Right kidney (tissue), 9 donors: Measurements from ENCODE around the gene TMEM39B.
"Not testable (repeated sequence)": the region's sequence is repeated elsewhere in the genome, so short reads cannot be mapped to it uniquely, and the experiment has no call there.

ENCODE experiments used
- DNase-seq: peaks from one replicate; pipeline ENCODE4 v3.0.0-alpha.2; 2016
- long read RNA-seq, 8 donors: transcript quantifications; one replicate each; lab custom pipeline, GENCODE V29; 2026

The TMEM39B gene
- long read RNA-seq, donor 1, partial matches to known transcripts, result 0 of 5 reads
- long read RNA-seq, donor 1, other reads (novel, unspliced or antisense), result 0 of 5 reads
- long read RNA-seq, donor 2, partial matches to known transcripts, result 0 of 2 reads
- long read RNA-seq, donor 2, other reads (novel, unspliced or antisense), result 0 of 2 reads
- long read RNA-seq, donor 3, partial matches to known transcripts, result 0 of 5 reads
- long read RNA-seq, donor 3, other reads (novel, unspliced or antisense), result 0 of 5 reads
- long read RNA-seq, donor 4, transcript TMEM39B-201 (9 exons, 1,813 nt), result major isoform, 5 of 8 reads
- long read RNA-seq, donor 4, partial matches to known transcripts, result 0 of 8 reads
- long read RNA-seq, donor 4, other reads (novel, unspliced or antisense), result 0 of 8 reads
- long read RNA-seq, donor 5, transcript TMEM39B-203 (7 exons, 1,538 nt), result major isoform, 5 of 10 reads
- long read RNA-seq, donor 5, transcript TMEM39B-201 (9 exons, 1,813 nt), result major isoform, 5 of 10 reads
- long read RNA-seq, donor 5, partial matches to known transcripts, result 0 of 10 reads
- long read RNA-seq, donor 5, other reads (novel, unspliced or antisense), result 0 of 10 reads
- long read RNA-seq, donor 6, partial matches to known transcripts, result 0 of 4 reads
- long read RNA-seq, donor 6, other reads (novel, unspliced or antisense), result 0 of 4 reads
- long read RNA-seq, donor 7, partial matches to known transcripts, result 0 of 8 reads
- long read RNA-seq, donor 7, other reads (novel, unspliced or antisense), result 0 of 8 reads
- long read RNA-seq, donor 8, transcript TMEM39B-201 (9 exons, 1,813 nt), result major isoform, 5 of 6 reads
- long read RNA-seq, donor 8, partial matches to known transcripts, result 0 of 6 reads
- long read RNA-seq, donor 8, other reads (novel, unspliced or antisense), result 0 of 6 reads

DNA sequence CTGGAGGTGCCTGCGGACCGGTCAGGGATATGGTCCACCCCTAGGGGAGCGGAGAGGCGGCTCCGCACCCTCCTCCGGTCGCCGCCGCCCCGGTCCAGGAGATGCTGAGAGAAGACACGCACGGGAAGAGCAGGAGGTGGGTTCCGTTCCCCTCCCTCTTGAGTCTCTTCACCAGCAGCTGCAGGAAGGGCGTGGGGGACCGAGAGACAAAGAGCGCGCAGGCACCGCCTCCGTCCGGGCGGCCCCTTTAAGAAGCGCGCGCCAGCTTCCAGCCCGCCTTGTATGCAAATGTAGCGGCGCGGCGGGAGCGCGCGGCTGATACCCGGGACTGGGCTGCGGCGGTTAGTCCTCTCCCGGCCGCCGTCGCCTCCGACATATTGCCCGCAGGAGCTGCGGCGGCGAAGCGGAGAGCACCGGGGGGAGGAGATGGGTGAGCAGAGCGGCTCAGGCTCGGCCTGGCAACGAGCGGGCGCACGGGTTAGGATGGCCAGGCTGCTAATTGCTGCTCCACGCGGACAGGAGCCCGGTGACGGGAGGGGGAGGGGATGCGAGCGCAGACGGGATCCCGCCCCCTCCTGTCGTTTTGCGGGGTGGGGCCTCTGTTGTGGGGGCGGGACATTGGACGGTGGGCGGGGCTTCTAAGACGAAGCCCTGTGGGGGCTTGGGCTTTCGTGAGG is at the start of gene TMEM39B:
TMEM39B (plus strand) TSS at position 318 of the 677 bp plus-strand sequence; CDS start at position 427, 109 bp downstream.
- DNase-seq, result peak; percentile 99

DNA sequence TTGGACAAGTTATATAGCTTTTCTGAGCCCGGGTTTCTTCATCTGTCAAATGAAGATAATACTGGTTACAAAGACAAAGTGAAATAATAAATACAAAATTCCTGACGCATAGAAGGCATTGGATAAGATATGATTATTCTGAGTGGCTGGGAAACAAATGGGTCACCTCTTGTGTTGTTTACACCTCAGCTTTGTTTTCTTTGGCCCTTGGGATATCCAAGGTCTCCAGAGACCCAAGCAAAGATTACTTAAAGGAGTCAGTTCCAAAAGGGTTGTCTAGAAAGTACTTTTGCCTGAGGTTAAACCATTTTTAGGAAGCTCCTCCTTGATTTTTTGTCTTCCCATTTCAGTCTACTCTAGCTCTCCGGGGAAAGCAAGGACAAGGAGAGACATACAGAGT is 49.4 kb upstream of the TMEM39B start:
- no peak for DNase-seq

DNA sequence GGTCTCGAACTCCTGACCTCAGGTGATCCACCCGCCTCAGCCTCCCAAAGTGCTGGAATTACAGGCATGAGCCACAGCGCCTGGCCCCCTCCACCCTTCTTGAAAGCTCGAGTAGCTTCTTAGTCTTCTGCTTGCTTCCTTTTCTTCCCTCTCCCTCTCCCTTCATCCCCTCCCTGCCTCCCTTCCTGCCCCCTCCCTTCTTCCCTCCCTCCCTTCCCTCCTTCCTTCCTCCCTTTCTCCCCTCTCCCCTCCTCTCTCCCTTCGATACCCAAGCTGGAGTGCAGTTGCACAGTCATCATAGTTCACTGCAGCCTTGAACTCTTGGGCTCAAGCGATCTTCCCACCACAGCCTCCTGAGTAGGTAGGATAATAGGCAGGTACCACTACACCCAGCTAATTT is 47.2 kb upstream of the TMEM39B start:
- no peak for DNase-seq

DNA sequence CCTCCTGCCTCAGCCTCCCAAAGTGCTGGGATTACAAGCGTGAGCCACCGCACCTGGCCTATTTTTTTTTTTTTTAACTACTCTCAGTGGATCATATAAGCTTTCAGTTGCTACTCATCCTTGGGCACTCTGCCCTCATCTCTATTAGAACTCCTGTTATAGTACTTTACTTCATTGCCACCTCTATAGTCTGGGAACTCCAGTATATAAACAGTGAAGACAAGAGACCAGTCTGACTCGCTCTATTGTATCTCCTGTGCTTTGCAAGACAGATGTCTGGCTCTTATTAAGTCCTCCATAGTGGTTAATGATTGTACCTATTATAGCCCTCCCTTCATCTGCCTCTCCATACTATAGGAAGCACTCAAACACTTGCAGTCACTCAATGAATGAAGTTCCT is 44.0 kb upstream of the TMEM39B start:
- DNase-seq, result no peak

DNA sequence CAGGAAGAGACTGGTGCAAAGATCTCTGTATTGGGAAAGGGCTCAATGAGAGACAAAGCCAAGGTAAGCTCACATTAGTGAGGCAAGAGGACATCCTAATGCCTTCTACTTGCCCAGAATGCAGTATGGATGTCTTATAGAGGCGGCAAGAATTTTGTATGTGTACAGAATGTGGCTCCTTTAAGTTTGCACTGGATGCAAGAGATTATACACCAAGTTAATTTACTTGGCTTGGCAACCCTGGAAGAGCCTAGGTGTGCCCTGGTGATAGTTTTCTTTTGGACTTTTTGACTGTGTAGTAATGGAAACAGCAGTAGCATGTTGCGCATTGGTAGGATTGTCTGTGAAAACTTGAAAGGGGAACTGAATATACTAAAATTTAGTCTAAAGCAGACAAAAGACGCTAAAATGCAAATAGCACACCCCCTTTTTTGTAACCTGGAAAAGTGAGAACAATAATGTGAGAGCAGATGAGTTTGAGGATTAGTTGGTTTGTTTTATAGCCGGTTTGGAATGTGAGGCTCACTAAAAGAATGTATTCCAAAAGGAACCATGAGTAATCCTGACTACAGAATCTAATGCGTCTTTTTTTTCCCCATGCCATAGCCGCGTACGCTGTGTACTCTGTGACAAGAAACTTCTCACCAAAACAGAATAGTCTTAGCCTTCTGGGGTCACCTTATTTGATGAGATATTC is 41.0 kb upstream of the TMEM39B start:
- no peak for DNase-seq

DNA sequence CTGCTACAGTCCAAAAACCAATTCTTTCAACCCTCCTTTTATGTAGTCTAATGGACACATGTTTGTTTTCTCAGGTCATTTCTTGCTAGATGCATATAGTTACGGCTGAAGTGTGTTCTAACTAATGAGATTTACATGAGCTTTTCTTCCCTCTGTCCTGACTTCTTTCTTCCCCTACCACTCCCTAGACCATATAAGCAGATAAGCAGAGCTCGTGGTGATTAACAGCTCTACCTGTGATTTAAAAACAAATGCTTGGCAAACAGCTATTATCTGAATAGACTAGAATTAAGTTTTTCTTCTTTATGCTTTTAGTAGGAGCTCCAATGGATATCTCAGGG is 40.5 kb upstream of the TMEM39B start:
- no peak for DNase-seq

DNA sequence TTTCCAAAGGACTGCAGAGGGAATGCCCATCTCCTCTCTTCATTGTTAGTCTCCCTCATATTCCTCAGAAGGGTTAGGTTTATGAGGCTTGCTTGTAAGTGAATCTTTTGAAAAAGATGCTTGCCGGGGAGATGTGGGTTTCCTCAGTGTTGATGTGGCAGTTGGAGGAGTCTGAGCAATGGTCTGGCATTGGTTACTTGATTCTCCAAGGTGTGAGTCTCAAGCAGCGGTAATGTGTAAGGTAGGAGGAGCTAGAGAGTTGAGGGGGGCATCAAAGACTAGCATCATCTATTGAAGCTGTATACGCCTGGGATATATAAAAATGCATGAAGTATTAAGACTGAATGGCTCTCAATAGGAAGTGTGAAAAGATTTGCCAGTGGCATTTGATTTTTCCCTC is 37.6 kb upstream of the TMEM39B start:
- no peak for DNase-seq

DNA sequence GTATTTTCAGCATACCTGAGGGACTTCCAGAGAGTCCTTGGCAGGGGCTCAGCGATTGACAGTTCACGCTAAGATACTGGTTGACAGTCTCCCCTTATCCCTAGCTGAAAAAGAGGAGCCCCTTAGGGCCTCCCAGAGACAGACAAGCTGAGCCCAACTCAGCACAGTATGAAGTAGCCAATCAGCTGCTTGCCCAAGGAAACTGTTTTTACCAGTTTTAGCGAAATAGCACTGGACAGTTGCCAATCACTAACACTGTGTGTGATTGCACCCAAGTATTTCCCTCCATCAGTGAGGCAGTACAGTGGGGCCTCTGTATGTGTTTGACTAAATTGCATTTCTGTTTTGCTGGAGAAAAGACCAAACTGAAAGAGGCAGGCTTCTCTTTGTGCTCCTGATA is 32.0 kb upstream of the TMEM39B start:
- DNase-seq, result no peak

DNA sequence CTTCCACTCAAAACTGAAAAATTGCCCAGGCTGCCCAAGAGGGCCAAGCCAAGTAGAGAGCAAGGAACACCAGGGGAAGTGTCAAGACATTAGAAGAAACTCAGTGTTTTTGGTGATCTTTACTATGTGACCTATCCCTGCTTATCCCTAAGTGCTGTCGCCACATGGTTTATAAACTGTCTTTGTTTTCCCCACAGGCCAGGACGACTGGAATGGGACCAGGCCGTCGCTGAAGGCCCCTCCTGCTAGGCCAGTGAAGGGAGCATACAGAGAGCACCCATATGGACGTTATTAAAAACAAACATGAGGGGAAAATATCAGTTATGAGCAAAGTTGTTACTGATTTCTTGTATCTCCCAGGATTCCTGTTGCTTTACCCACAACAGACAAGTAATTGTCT is 30.4 kb upstream of the TMEM39B start:
- DNase-seq, result no peak

DNA sequence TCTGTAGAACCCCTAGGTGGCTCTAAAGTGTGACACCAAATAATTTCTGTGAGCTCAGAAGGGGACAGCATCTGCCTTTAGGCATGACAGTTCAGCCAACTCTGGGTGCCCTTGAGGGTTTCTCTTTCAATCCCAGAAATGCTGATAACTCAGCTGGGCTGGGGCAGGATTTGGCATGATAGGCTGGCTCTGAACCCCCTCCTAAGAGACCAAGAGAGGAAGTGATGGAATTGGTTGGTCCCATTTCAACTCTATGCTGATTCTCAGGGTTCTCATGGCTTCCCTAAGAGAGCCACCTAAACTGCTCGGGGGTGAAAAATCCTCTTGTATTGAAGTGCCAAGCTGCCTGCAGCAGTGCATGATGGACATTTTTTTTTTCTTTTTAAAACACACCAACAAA is 28.5 kb upstream of the TMEM39B start:
- DNase-seq, result no peak

DNA sequence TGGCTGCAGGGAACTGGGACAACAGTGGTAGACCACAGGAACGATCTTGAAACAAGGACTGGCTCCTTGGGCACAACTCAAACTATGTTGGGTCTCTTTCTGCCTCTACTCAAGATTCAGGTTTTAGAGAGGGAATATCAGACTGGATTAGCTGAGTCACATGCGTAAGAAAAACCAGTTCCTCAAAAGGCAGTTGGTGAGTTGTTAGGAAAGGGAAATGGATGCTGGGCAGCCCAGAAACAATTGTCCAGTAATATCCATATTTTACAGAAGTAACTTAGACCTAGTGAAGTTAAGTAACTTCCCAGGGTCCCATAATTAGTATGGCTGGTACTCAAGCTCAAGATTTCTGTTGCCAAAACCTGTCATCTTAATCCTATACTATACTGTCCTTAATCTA is 27.0 kb upstream of the TMEM39B start:
- no peak for DNase-seq

DNA sequence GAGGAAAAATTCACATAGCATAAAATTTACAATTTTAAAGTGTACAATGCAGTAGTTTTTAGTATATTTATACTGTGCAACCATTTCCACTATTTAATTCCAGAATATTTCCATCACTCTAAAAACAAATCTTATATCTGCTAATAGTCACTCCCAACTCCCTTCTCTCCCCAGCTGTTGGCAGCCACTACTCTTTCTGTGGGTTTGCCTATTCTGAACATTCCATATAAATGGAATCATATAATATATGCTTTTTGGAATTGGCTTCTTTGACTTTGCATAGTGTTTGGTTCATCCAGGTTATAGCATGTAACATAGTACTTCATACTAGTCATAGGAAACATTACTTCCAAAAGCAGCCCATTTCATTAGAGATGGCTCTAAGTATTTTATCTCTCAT is 25.0 kb upstream of the TMEM39B start:
- DNase-seq, result no peak

DNA sequence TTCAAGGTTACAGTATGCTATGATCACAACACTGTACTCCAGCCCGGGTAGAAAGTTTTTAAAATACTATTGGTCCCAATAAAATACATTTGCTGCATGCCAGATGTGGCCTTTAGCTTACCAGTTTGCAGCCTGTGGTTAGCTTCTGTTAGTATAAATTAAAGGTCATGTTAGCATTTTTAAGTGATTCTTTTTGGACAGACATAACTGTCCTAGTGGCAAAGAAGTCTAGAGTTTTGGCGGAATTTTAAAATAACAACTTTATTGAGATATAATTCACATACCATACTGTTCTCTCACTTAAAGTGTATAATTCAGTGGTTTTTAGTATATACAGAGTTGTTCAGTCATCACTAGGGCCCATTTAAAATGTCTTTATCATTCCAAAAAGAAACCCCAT is 24.3 kb upstream of the TMEM39B start:
- DNase-seq, result no peak

DNA sequence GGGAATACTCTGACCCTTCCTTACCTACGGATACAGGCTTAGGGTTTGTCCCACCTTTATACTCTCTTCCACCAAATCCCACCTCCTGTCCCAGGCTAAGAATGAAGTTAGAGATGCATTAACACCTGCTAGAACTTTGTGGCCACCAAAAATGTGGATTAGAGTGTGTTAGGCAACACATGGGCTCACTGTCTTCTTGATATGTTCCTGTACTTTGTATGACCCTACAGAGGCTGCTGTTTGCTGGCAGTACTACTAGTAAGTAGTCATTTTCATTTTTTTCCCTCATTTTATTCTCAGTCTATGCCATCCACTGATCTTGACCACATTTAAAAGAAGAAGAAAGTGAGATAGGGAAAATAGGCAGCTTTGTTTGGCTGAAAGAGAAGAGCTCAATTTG is 21.0 kb upstream of the TMEM39B start:
- no peak for DNase-seq

DNA sequence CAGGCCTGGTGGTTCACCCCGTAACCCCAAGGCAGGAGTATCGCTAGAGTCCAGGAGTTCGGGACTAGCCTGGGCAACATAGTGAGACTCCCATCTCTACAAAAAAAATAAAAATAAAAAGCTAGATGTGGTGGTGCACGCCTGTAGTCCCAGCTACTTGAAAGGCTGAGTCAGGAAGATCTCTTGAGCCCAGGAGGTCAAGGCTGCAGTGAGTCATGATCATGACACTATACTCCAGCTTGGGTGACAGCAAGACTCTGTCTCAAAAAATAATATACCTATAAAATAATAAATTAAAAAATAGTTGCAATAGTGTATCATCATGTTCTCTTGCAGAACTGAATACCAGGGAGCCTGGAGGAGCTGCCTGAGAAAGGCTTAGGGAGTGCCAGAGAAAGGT is 19.9 kb upstream of the TMEM39B start:
- DNase-seq, result no peak

DNA sequence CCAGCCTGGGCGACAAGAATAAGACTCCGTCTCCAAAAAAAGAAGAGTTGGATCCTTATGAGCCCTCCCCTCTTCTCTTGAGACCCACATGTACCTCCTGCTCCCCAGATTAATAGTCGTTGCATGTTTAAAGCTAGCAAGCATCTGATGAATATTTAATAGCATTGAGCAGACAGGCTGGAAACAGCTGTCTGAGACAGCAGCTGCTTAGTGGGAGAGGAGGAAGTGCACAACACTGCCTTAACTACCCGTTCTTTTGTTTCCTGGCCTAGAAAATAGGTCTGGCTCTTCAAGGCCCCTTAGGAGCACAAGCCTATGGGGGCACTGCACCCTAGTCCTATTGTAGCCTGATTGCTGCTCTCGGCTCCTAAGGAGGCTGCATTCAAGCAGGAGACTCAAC is 17.3 kb upstream of the TMEM39B start:
- DNase-seq, result no peak

DNA sequence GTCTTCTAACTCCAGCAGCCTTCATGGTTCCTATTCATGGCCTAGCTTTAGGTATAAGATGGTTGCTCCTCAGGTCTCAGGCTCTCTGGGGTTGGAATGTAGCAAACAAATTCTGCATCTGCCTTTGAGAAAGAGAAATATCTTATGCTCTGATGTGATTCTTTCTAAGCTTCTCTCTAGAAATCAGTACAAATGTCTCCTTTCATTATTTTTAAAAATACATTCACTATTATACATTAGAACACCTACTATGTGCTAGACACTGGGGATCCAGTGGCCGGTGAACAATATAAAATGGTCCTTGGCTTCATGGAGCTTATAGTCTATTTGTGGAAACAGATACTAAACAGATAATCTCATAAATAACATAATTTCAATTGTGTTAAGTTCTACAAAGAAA is 16.1 kb upstream of the TMEM39B start:
- DNase-seq, result no peak

DNA sequence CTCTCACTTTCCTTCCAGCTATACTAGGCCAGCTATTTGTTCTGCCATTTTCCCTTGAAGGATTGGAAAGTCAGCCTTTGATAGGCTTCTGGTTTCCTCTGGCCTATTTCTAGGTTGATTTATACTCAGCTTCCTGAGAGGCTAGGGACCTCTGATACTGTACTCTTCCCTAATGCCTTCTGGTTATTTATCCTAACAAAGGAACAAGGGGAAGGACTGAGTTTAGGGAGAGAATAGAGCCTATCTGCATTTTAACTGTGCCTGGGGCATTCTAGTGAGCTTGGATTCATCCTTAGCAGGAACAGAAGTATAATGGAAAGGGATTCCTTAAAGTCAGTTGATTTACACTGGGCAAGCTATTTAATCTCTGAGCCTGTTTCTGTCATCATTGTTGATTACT is 11.8 kb upstream of the TMEM39B start:
- DNase-seq, result no peak

DNA sequence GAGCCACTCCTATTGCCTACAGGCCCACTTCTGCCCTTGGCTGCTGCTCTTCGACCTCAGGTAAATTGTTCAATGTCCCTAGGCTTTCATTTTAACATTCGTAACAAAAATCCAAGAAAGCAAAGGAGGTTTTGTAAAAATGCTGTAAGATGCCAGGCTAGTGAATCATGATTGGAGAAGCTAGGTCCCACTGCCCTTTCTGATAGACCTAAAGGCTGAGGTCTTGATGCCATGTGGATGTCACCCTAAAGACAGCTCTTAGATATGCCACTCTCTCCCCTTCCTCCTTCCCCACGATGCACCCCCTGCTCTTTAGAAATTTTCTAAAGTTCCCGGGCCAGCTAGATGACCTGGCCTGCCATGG is 9.9 kb upstream of the TMEM39B start:
- no peak for DNase-seq

DNA sequence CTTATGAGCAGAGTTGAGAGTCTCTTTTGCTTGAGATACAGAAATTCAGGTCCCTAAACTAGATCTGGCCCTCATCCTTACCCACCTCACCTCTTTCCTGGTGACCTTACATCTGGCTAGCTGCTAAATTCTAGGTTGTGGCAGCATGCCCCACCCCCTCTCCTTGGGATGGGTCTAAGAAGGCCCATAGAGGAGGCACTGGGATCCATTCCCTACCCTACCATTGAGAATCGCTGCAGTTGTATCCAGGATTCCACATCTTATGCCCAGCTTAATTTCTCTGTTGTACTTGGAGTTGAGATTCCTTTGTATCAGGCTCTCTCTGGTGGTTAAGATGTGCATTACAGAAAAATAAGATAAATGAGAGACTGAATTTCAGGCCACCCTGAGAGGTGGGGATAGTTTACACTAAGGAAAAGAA is 9.5 kb upstream of the TMEM39B start:
- peak; percentile 32 for DNase-seq

DNA sequence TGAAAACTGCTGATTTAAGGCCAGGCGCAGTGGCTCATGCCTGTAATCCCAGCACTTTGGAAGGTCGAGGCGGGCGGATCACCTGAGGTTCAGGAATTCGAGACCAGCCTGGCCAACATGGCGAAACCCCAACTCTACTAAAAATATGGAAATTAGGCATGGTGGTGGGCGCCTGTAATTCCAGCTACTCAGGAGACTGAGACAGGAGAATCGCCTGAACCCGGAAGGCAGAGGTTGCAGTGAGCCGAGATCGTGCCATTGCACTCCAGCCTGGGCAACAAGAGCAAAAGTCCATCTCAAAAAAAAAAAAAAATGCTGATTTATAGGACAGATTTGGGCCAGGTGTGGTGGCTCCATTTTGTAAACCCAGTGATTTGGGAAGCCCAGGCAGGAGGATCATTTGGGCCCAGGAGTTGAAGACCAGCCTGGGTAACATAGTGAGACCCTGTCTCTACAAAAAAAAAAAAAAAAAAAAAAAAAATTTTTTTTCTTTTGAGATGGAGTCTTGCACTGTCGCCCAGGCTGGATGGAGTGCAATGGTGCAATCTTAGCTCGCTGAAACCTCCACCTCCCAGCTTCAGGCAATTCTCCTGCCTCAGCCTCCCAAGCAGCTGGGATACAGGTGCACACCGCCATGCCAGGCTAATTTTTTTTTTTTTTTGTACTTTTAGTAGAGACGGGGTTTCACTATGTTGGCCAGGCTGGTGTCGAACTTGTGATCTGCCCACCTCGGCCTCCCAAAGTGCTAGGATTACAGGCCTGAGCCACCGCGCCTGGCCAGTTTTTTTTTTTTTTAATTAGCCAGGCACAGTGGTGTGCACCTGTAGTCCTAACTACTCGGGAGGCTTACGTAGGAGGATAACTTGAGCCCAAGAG is 6.9 kb upstream of the TMEM39B start:
- DNase-seq, result not testable (repeated sequence)

DNA sequence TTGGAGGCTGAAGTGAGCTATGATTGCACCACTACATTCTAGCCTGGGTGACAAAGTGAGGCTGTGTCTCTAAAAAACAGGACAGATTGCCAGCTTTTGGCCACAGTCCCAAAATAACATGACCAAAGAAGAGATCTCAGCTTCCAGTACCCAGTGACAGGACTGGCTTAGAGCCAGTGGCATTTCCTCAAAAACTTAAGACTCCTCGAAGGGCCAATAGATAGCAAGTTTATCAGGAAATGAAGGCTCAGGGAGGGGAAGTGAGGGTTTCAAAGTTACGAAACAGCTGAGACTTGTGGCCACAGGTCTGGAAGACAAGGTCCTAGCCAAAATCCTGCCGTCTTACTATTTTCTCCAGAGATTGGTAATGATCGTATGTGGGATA is 6.3 kb upstream of the TMEM39B start:
- DNase-seq, result no peak
